ENCODE results near the gene HSPD1. TPM values are rescaled to one million over a fixed set of nuclear protein-coding genes. Genes with fewer than 3 reads are reported as not detected.
A peak's percentile ranks its signal among the peaks of the same experiment; 100 is the strongest.

The HSPD1 gene
- total and polyA plus RNA-seq, 2 of the 13 experiments (the other 11 are each of a cell fraction or from before 2014, with no cell fraction given), result 685 to 2,610 TPM

DNA sequence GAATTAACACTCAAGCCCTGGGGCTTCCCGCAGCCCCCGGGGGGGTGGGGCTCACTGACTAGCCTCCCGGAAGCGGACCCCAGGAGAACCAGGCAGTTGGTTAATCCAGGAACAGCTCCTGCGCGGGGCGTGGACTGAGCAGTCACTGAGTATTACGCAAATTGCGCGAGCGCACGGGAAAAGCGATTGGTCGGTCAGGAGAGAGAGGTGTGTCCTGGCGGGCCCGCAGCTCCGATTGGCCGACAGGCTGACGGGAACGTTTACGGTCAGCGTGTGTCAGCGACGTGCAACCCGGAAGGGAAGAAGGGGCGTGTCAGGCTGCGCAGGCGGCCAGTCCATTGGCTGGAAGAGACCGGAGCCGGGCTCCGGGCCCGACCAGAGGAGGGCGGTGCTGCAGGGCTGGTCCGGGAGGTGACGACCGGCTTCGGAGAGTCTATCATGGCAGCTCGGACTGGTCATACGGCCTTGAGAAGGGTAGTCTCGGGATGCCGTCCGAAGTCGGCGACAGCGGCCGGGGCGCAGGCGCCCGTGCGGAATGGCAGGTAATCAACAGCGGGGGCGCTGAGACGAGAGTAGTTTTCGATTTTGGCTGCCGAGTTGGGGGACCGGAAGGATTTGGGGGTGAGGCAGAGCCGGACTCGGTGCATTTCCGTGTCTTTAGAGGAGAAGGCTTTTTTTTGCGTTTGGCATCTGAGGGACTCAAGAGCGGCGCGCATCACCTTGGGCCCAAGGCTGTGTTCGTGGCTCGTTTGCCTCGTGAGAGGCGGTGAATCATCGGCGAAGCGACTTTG, 46.3 kb downstream of the HSPD1 start, which contains the start of gene COQ10B (continued):
- TF ChIP-seq, protein P1, sequence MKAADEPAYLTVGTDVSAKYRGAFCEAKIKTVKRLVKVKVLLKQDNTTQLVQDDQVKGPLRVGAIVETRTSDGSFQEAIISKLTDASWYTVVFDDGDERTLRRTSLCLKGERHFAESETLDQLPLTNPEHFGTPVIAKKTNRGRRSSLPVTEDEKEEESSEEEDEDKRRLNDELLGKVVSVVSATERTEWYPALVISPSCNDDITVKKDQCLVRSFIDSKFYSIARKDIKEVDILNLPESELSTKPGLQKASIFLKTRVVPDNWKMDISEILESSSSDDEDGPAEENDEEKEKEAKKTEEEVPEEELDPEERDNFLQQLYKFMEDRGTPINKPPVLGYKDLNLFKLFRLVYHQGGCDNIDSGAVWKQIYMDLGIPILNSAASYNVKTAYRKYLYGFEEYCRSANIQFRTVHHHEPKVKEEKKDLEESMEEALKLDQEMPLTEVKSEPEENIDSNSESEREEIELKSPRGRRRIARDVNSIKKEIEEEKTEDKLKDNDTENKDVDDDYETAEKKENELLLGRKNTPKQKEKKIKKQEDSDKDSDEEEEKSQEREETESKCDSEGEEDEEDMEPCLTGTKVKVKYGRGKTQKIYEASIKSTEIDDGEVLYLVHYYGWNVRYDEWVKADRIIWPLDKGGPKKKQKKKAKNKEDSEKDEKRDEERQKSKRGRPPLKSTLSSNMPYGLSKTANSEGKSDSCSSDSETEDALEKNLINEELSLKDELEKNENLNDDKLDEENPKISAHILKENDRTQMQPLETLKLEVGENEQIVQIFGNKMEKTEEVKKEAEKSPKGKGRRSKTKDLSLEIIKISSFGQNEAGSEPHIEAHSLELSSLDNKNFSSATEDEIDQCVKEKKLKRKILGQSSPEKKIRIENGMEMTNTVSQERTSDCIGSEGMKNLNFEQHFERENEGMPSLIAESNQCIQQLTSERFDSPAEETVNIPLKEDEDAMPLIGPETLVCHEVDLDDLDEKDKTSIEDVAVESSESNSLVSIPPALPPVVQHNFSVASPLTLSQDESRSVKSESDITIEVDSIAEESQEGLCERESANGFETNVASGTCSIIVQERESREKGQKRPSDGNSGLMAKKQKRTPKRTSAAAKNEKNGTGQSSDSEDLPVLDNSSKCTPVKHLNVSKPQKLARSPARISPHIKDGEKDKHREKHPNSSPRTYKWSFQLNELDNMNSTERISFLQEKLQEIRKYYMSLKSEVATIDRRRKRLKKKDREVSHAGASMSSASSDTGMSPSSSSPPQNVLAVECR (CRISPR knock-in tag; IDR thresholded peaks at IDR 0.05; ENCODE audit: borderline replicate concordance), result peak; percentile 97
- 0 out of 2 replicates have a peak, but pooled peaks have one; percentile 28 for TF ChIP-seq GTF3A (CRISPR knock-in tag; conservative IDR thresholded peaks at IDR 0.05)
- peak; percentile 72 for TF ChIP-seq ZNF557 (CRISPR knock-in tag; IDR thresholded peaks at IDR 0.05)
- peak; percentile 61; the same call in 1 of the 2 replicates for TF ChIP-seq ZNF652 (CRISPR knock-in tag; IDR thresholded peaks at IDR 0.05; ENCODE audit: borderline replicate concordance, low read depth)
- TF ChIP-seq, protein P2, sequence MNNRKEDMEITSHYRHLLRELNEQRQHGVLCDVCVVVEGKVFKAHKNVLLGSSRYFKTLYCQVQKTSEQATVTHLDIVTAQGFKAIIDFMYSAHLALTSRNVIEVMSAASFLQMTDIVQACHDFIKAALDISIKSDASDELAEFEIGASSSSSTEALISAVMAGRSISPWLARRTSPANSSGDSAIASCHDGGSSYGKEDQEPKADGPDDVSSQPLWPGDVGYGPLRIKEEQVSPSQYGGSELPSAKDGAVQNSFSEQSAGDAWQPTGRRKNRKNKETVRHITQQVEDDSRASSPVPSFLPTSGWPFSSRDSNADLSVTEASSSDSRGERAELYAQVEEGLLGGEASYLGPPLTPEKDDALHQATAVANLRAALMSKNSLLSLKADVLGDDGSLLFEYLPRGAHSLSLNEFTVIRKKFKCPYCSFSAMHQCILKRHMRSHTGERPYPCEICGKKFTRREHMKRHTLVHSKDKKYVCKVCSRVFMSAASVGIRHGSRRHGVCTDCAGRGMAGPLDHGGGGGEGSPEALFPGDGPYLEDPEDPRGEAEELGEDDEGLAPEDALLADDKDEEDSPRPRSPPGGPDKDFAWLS (CRISPR knock-in tag; IDR thresholded peaks at IDR 0.05; ENCODE audit: borderline replicate concordance), result peak; percentile 38; the same call in 1 of the 2 replicates
- no peak for TF ChIP-seq ZNF562 (CRISPR knock-in tag; IDR thresholded peaks at IDR 0.05; ENCODE audit: borderline replicate concordance)
- TF ChIP-seq TMF1 (CRISPR knock-in tag; IDR thresholded peaks at IDR 0.05; ENCODE audit: low read depth), result peak; percentile 50; the same call in 1 of the 2 replicates
- no peak; the same call in 1 of the 2 replicates for TF ChIP-seq MXD4 (CRISPR knock-in tag; IDR thresholded peaks at IDR 0.05)
- TF ChIP-seq GATAD1 (CRISPR knock-in tag; IDR thresholded peaks at IDR 0.05), result peak; percentile 78
- no peak for TF ChIP-seq ARNT (IDR thresholded peaks at IDR 0.05)
- TF ChIP-seq ZNF614 (CRISPR knock-in tag; IDR thresholded peaks at IDR 0.05; ENCODE audit: borderline replicate concordance), result peak; percentile 50; the same call in 1 of the 2 replicates
- TF ChIP-seq BHLHE40 (IDR thresholded peaks at IDR 0.05; ENCODE audit: low read length), result no peak; the same call in 1 of the 2 replicates
- TF ChIP-seq, protein P3, sequence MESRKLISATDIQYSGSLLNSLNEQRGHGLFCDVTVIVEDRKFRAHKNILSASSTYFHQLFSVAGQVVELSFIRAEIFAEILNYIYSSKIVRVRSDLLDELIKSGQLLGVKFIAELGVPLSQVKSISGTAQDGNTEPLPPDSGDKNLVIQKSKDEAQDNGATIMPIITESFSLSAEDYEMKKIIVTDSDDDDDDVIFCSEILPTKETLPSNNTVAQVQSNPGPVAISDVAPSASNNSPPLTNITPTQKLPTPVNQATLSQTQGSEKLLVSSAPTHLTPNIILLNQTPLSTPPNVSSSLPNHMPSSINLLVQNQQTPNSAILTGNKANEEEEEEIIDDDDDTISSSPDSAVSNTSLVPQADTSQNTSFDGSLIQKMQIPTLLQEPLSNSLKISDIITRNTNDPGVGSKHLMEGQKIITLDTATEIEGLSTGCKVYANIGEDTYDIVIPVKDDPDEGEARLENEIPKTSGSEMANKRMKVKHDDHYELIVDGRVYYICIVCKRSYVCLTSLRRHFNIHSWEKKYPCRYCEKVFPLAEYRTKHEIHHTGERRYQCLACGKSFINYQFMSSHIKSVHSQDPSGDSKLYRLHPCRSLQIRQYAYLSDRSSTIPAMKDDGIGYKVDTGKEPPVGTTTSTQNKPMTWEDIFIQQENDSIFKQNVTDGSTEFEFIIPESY (CRISPR knock-in tag; IDR thresholded peaks at IDR 0.05), result no peak
- TF ChIP-seq HDAC2 (CRISPR knock-in tag; IDR thresholded peaks at IDR 0.05), result peak; percentile 76; the same call in 1 of the 2 replicates
- TF ChIP-seq ZNF619 (CRISPR knock-in tag; IDR thresholded peaks at IDR 0.05), result peak; percentile 74; the same call in 1 of the 2 replicates
- TF ChIP-seq ZNF256 (CRISPR knock-in tag; conservative IDR thresholded peaks at IDR 0.05), result 0 out of 2 replicates have a peak, but pooled peaks have one; percentile 70
- no peak for TF ChIP-seq FOXP1 (IDR thresholded peaks at IDR 0.05)
- peak; percentile 3; the same call in 1 of the 2 replicates for TF ChIP-seq FOXP1 (CRISPR knock-in tag; IDR thresholded peaks at IDR 0.05)
- peak; percentile 87 for TF ChIP-seq THAP11 (CRISPR knock-in tag; IDR thresholded peaks at IDR 0.05)
- no peak; the same call in 1 of the 2 replicates for TF ChIP-seq SOX5 (CRISPR knock-in tag; IDR thresholded peaks at IDR 0.05; ENCODE audit: borderline replicate concordance)
- TF ChIP-seq ZNF761 (CRISPR knock-in tag; conservative IDR thresholded peaks at IDR 0.05), result peak; percentile 19; the same call in 1 of the 2 replicates
- TF ChIP-seq ZNF75D (CRISPR knock-in tag; IDR thresholded peaks at IDR 0.05; ENCODE audit: borderline replicate concordance), result peak; percentile 86; the same call in 1 of the 2 replicates
- peak; percentile 77 for TF ChIP-seq CBX1 (IDR thresholded peaks at IDR 0.05; ENCODE audit: low read depth)
- TF ChIP-seq HDAC6 (IDR thresholded peaks at IDR 0.05; ENCODE audit: low read depth, low read length), result no peak
